ENCODE measurements around the gene MAP3K6. TPM values are rescaled to one million over a fixed set of nuclear protein-coding genes. Genes with fewer than 3 reads are reported as not detected.

Gene MAP3K6
- total and polyA plus RNA-seq, 2 of the 4 experiments (the other 2 are of a cell fraction) = 4.8 to 15.9 TPM

GRCh38 chr1:27350663-27351540, 15.9 kb downstream of the MAP3K6 start:
- H3K36me3 ChIP-seq (ENCODE audit: control insufficient read depth, insufficient read depth, low read length) = peaks cover 9% of the 10 kb centered on the region
- in situ Hi-C loops (cut with MboI; ENCODE audit: low sequenced_read_pairs) = no loop called here
- H3K9ac ChIP-seq (ENCODE audit: low read depth, low read length) = no peak overlapping the region
- no peaks in the 10 kb centered on the region for H4K20me1 ChIP-seq (ENCODE audit: insufficient read depth, low read length)
- WGBS, 2 experiments (ENCODE audit: extremely low coverage in 2 of 2, insufficient read length in 1 of 2) = 36% methylated on average over 24 of the region's 62 CpGs; no CpG with 5 or more reads in 1 of the 2 experiments
- no peak overlapping the region for H3K14ac ChIP-seq (replicated peaks; ENCODE audit: low read depth, low read length)
- dilution Hi-C loops (cut with HindIII; ENCODE audit: low sequenced_read_pairs, unreplicated experiment) = no loop called here
- peaks cover 6% of the 10 kb centered on the region; the same call in 1 of the 2 replicates for H3K4me1 ChIP-seq (ENCODE audit: control insufficient read depth, insufficient read depth, low read length)
- no peak overlapping the region for H3K56ac ChIP-seq (ENCODE audit: extremely low read depth, insufficient read depth, low read length)
- no peak overlapping the region for H3K4me2 ChIP-seq (ENCODE audit: low read depth, low read length)
- peak overlapping the region; percentile 33 for H2AFZ ChIP-seq (replicated peaks; ENCODE audit: low read length, poor library complexity)
- CTCF ChIA-PET = no interaction called here
- no peak overlapping the region for H2BK15ac ChIP-seq (ENCODE audit: low read depth, low read length)
- no peak overlapping the region for H3K23ac ChIP-seq (ENCODE audit: low read depth, low read length)
- no peak overlapping the region for H2AK9ac ChIP-seq (replicated peaks; ENCODE audit: low read depth, low read length, poor library complexity)
- ATAC-seq (ENCODE audit: low read depth) (no peak), DNase-seq (no peak)
- no peak overlapping the region for H2BK20ac ChIP-seq (ENCODE audit: low read depth, low read length)
- no peak overlapping the region for H3K27ac ChIP-seq (ENCODE audit: insufficient read depth, low read length)
- no peak overlapping the region for H2AK5ac ChIP-seq (ENCODE audit: low read depth, low read length)
- no peak overlapping the region for H4K91ac ChIP-seq (ENCODE audit: insufficient read depth, low read depth, low read length)
- TF ChIP-seq CEBPB (IDR thresholded peaks at IDR 0.05; ENCODE audit: low read depth, low read length) = no peak
- TF ChIP-seq MAZ (IDR thresholded peaks at IDR 0.05; ENCODE audit: borderline replicate concordance, low read depth, low read length) = no peak
- no peak for TF ChIP-seq SMC3 (IDR thresholded peaks at IDR 0.05; ENCODE audit: low read depth, low read length)
- no peak for TF ChIP-seq USF2 (IDR thresholded peaks at IDR 0.05; ENCODE audit: low read depth, low read length)
- no peak for TF ChIP-seq RFX5 (IDR thresholded peaks at IDR 0.05; ENCODE audit: low read depth, low read length)
- no TSS peak for BruUV-seq (replicated peaks)
- H2BK5ac ChIP-seq (ENCODE audit: low read depth, low read length, poor library complexity, severe bottlenecking) = no peak overlapping the region
- no peak overlapping the region for H3K4ac ChIP-seq (ENCODE audit: low read depth, low read length)
- no peaks in the 10 kb centered on the region; the same call in 1 of the 2 replicates for H3K9me1 ChIP-seq (ENCODE audit: insufficient read depth, low read length)
- H3K18ac ChIP-seq (ENCODE audit: low read depth, low read length) = no peak overlapping the region
- H3K9me3 ChIP-seq (ENCODE audit: control insufficient read depth, insufficient read depth, low read length) = no peaks in the 10 kb centered on the region
- no peaks in the 10 kb centered on the region; the same call in 1 of the 2 replicates for H3K27me3 ChIP-seq (ENCODE audit: control insufficient read depth, insufficient read depth, low read length)
- intact Hi-C loops (cut with micrococcal nuclease) = no loop called here
- H2BK120ac ChIP-seq (ENCODE audit: low read depth, low read length) = no peak overlapping the region
- no peak overlapping the region for H4K5ac ChIP-seq (ENCODE audit: low read depth, low read length)
- POLR2A ChIA-PET (ENCODE audit: unreplicated experiment) = no interaction called here
- no peak overlapping the region for H3K4me3 ChIP-seq (ENCODE audit: insufficient read depth, low read depth, low read length)
- H3K79me1 ChIP-seq (ENCODE audit: low read depth in 1 of 2, low read length in 2 of 2) = no peaks in the 10 kb centered on the region
- no peak overlapping the region for H4K8ac ChIP-seq (ENCODE audit: low read depth in 2 of 2, low read length in 2 of 2)
